ENCODE data around the gene CTNNA1. TPM values are rescaled to one million over a fixed set of nuclear protein-coding genes. Genes with fewer than 3 reads are reported as not detected.
"Not testable (repeated sequence)": the region's sequence is repeated elsewhere in the genome, so short reads cannot be mapped to it uniquely, and the experiment has no call there.

CTNNA1 gene
- total RNA-seq, 1 donor from 2014 or later = 361 TPM

DNA sequence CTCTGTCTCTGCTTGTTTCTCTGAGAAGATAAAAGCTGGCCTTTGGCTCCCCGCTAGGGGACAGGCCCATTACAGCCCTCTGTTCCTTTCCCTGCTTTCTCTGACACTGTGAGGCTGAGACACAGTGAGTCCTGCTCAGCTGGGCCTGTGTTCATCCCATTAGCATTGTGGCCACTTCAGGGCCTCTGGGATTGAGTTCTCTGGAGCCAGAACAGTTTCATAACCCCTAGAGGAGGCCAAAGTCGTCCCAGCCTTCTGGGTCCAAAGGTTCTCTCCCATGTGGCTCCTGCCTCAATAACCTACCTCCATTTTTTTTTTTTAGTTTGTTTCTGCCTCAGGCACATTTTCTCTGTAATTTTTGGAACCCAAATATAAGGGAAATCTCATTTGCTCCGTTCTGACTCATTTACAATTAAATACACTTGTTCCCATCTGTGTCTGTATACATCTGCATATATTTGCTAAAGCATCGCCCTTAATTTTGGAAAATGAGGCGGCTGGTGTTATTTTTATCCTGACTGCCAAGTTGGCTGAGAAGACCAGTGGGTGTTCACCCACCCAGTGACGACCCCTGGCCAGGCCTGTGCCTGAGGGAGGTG, 27.3 kb upstream of the CTNNA1 start:
- no peak for DNase-seq
- ATAC-seq = peak in 1 of 2 donors; percentile 42

DNA sequence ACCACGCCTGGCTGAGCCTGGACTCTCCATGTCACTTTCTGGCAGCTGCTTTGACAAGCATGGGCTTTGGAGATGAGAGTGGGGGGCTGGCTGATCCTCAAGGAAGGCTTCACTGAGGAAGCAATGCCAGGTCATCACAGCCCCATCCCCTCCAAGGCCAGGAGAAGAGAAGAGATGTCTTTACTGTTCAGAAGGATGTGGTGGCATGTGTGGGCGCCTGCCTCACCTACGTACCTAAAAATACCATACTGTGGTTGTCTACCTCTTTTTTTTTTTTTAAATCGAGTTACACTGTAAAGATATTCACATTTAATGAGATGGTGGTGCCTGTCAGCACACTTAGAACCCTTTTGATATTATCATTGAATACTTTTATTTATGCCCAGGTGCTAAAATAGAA, 26.4 kb upstream of the CTNNA1 start:
- no peaks in the 10 kb centered on the region for H3K36me3 ChIP-seq
- no peak overlapping the region for H3K27ac ChIP-seq
- H3K9me3 ChIP-seq = no peaks in the 10 kb centered on the region
- DNase-seq (no peak), ATAC-seq (no peak)
- H3K4me1 ChIP-seq = peaks cover 8% of the 10 kb centered on the region
- H3K4me3 ChIP-seq = no peak overlapping the region
- no peaks in the 10 kb centered on the region for H3K27me3 ChIP-seq (ENCODE audit: low read depth)
- intact Hi-C loops (cut with DNase I) = no loop called here
- TF ChIP-seq, protein P1, sequence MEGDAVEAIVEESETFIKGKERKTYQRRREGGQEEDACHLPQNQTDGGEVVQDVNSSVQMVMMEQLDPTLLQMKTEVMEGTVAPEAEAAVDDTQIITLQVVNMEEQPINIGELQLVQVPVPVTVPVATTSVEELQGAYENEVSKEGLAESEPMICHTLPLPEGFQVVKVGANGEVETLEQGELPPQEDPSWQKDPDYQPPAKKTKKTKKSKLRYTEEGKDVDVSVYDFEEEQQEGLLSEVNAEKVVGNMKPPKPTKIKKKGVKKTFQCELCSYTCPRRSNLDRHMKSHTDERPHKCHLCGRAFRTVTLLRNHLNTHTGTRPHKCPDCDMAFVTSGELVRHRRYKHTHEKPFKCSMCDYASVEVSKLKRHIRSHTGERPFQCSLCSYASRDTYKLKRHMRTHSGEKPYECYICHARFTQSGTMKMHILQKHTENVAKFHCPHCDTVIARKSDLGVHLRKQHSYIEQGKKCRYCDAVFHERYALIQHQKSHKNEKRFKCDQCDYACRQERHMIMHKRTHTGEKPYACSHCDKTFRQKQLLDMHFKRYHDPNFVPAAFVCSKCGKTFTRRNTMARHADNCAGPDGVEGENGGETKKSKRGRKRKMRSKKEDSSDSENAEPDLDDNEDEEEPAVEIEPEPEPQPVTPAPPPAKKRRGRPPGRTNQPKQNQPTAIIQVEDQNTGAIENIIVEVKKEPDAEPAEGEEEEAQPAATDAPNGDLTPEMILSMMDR (IDR thresholded peaks at IDR 0.05) = no peak

More for the DNA sequence above, 27.3 kb upstream of the CTNNA1 start:
- peaks cover 8% of the 10 kb centered on the region for H3K4me1 ChIP-seq
- H3K27ac ChIP-seq = peak overlapping the region; percentile 50
- no peaks in the 10 kb centered on the region for H3K27me3 ChIP-seq (ENCODE audit: low read depth)
- TF ChIP-seq, protein P1 (IDR thresholded peaks at IDR 0.05) = no peak
- intact Hi-C loops (cut with DNase I) = no loop called here
- no peak overlapping the region for H3K4me3 ChIP-seq
- no peaks in the 10 kb centered on the region for H3K36me3 ChIP-seq
- H3K9me3 ChIP-seq = no peaks in the 10 kb centered on the region

DNA sequence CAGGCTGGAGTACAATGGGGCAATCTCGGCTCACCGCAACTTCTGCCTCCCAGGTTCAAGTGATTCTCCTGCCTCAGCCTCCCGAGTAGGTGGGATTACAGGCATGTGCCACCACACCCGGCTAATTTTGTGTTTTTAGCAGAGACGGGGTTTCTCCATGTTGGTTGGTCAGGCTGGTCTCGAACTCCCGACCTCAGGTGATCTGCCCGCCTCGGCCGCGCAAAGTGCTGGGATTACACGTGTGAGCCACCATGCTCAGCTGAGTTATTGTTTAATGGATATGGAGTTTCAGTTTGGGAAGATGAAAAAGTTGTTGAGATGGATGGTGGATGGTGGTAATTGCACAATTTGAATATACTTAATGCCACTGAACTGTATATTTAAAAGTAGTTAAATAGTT, 22.7 kb upstream of the CTNNA1 start:
- intact Hi-C loops (cut with DNase I); H3K9me3 ChIP-seq; ATAC-seq; H3K4me3 ChIP-seq; H3K27ac ChIP-seq; DNase-seq; H3K36me3 ChIP-seq; H3K4me1 ChIP-seq; H3K27me3 ChIP-seq (ENCODE audit: low read depth): not testable (repeated sequence)

DNA sequence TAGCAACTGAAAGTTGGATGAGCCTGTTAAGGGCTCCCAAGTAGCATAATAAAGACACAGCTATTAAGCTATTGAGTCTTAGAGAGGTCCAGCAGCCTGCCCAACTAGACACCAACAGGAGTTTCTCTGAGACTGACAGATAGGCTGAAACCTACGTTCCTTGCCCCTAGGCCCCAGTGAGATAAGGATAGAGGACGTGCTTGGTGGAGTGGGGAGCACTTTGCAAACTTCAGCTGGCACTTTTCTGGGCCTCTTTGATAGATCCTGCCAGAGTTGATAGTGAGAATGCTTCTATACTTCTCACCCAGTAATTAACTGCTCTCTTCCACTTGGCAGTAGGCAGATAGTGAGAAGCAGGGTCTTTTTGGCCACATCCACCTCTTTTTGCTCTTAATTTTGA, 20.8 kb upstream of the CTNNA1 start:
- DNase-seq (no peak), ATAC-seq (no peak)
- intact Hi-C loops (cut with DNase I) = no loop called here
- Histone ChIP-seq H3K27ac (no peak overlapping the region), H3K36me3 (no peaks in the 10 kb centered on the region), H3K4me3 (no peak overlapping the region), H3K9me3 (no peaks in the 10 kb centered on the region), H3K4me1 (no peaks in the 10 kb centered on the region), H3K27me3 (ENCODE audit: low read depth) (no peaks in the 10 kb centered on the region)
- TF ChIP-seq, protein P1 (IDR thresholded peaks at IDR 0.05) = no peak

DNA sequence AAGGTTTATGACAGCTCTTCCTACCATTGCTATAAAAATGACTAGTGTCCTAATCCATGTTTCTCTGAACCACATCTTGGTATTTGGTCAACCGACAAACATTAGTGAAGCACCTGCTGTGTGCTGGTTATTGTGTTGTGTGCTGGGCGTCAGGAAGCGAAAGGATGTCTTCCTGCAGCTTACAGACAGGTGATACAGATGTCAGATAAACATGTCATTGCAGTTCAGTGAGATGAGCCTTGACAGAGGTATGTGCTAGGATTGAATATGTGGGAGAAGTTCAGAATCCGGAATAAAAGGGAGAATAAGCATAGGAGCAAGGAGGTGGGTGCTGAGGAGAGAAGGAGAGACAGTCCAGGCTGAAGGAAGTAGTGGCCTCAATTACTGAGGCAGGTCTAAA, 20.3 kb upstream of the CTNNA1 start:
- H3K4me1 ChIP-seq = no peaks in the 10 kb centered on the region
- intact Hi-C loops (cut with DNase I) = no loop called here
- no peak overlapping the region for H3K27ac ChIP-seq
- no peaks in the 10 kb centered on the region for H3K36me3 ChIP-seq
- no peaks in the 10 kb centered on the region for H3K27me3 ChIP-seq (ENCODE audit: low read depth)
- ATAC-seq = no peak
- TF ChIP-seq, protein P1 (IDR thresholded peaks at IDR 0.05) = no peak
- no peak for DNase-seq
- no peaks in the 10 kb centered on the region for H3K9me3 ChIP-seq
- no peak overlapping the region for H3K4me3 ChIP-seq

DNA sequence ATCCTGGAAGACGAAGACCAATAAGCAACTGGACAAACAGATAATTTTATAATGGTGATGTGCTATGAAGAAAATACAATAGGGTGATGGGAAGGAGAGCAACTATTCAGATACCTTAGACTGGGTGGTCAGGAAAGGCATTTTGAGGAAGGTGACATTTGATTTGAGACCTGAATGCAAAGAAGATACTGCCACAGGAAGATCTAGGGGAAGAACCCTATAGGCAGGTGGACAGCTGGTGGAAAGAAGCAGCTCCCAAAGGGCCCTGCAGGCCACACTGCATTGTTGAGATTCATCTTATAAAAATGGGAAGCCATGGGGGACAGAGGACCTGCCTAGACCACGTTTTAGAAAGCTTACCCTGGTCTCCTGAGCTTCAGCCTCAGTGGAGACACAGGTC, 19.7 kb upstream of the CTNNA1 start:
- TF ChIP-seq, protein P1 (IDR thresholded peaks at IDR 0.05) = no peak
- ATAC-seq = no peak

More for the DNA sequence above, 19.7 kb upstream of the CTNNA1 start:
- Histone ChIP-seq H3K4me3 (no peak overlapping the region), H3K9me3 (no peaks in the 10 kb centered on the region), H3K27ac (no peak overlapping the region), H3K4me1 (no peaks in the 10 kb centered on the region), H3K27me3 (ENCODE audit: low read depth) (no peaks in the 10 kb centered on the region), H3K36me3 (no peaks in the 10 kb centered on the region)
- intact Hi-C loops (cut with DNase I) = no loop called here
- DNase-seq = no peak
